Osteocyte (in vitro differentiated cells): ENCODE results near the gene FOXN4. TPM values are rescaled to one million over a fixed set of nuclear protein-coding genes. Genes with fewer than 3 reads are reported as not detected.

Experiments used
- DNase-seq: peaks from one replicate; pipeline ENCODE4 v3.0.0; 2021; ENCODE audit warnings: mixed read lengths; ENCODE audit not compliant: unreplicated experiment; ENCODE audit errors: extremely low spot score
- H3K27ac Mint-ChIP-seq: one replicate; pipeline ENCODE4 v1.8.0; 2021; ENCODE audit warnings: mild to moderate bottlenecking, mixed read lengths; ENCODE audit not compliant: unreplicated experiment
- H3K27me3 Mint-ChIP-seq: one replicate; pipeline ENCODE4 v1.8.0; 2021; ENCODE audit warnings: mixed read lengths; ENCODE audit not compliant: unreplicated experiment
- H3K36me3 Mint-ChIP-seq: one replicate; pipeline ENCODE4 v1.8.0; 2021; ENCODE audit warnings: mixed read lengths; ENCODE audit not compliant: unreplicated experiment
- H3K4me1 Mint-ChIP-seq: one replicate; pipeline ENCODE4 v1.8.0; 2021; ENCODE audit warnings: mixed read lengths; ENCODE audit not compliant: unreplicated experiment
- H3K4me3 Mint-ChIP-seq: one replicate; pipeline ENCODE4 v1.8.0; 2021; ENCODE audit warnings: mild to moderate bottlenecking, moderate library complexity, mixed read lengths; ENCODE audit not compliant: unreplicated experiment
- H3K9me3 Mint-ChIP-seq: one replicate; pipeline ENCODE4 v1.8.0; 2021; ENCODE audit warnings: mixed read lengths; ENCODE audit not compliant: unreplicated experiment
- CTCF ChIP-seq: fragments of 200-600 bp; sonication (generic); IDR thresholded peaks from 2 replicates; pipeline ENCODE4 v1.5.0; 2021; ENCODE audit warnings: antibody characterized with exemption, mild to moderate bottlenecking, moderate library complexity
- total RNA-seq: library from RNA; stranded (reverse); gene quantifications from 2 replicates; pipeline ENCODE4 v1.2.1, GENCODE V29; 2021

FOXN4 gene
- total RNA-seq, 1 donor from 2014 or later = not detected

- Mint-ChIP-seq H3K4me1 (no peaks in the 10 kb centered on the region), H3K36me3 (peaks cover 3% of the 10 kb centered on the region), H3K4me3 (no peak overlapping the region), H3K27ac (no peak overlapping the region), H3K27me3 (no peaks in the 10 kb centered on the region), H3K9me3 (peaks cover 9% of the 10 kb centered on the region)
- TF ChIP-seq CTCF = no peak
- no peak for DNase-seq
Measured at GRCh38 chr12:109258201-109258600, 50.9 kb downstream of the FOXN4 start.

GRCh38 chr12:109256011-109256410 lies 53.1 kb downstream of the FOXN4 start:
- H3K27ac Mint-ChIP-seq = no peak overlapping the region
- TF ChIP-seq CTCF = no peak
- H3K9me3 Mint-ChIP-seq = peaks cover 10% of the 10 kb centered on the region
- H3K36me3 Mint-ChIP-seq = peaks cover 3% of the 10 kb centered on the region
- no peak for DNase-seq
- H3K4me3 Mint-ChIP-seq = no peak overlapping the region
- H3K4me1 Mint-ChIP-seq = no peaks in the 10 kb centered on the region
- H3K27me3 Mint-ChIP-seq = no peaks in the 10 kb centered on the region

- H3K9me3 Mint-ChIP-seq = peaks cover 10% of the 10 kb centered on the region
- no peak overlapping the region for H3K27ac Mint-ChIP-seq
- TF ChIP-seq CTCF = peak; percentile 9
- peaks cover 3% of the 10 kb centered on the region for H3K36me3 Mint-ChIP-seq
- H3K27me3 Mint-ChIP-seq = no peaks in the 10 kb centered on the region
- no peak for DNase-seq
- H3K4me3 Mint-ChIP-seq = no peak overlapping the region
- H3K4me1 Mint-ChIP-seq = no peaks in the 10 kb centered on the region
Measured at GRCh38 chr12:109255377-109255776, 53.7 kb downstream of the FOXN4 start.

GRCh38 chr12:109253913-109254544 lies 55.1 kb downstream of the FOXN4 start:
- Mint-ChIP-seq H3K9me3 (peaks cover 10% of the 10 kb centered on the region), H3K27ac (no peak overlapping the region), H3K36me3 (peaks cover 3% of the 10 kb centered on the region), H3K4me1 (no peaks in the 10 kb centered on the region), H3K4me3 (no peak overlapping the region), H3K27me3 (no peaks in the 10 kb centered on the region)
- DNase-seq = no peak
- no peak for TF ChIP-seq CTCF

- Mint-ChIP-seq H3K36me3 (peaks cover 3% of the 10 kb centered on the region), H3K4me3 (no peak overlapping the region), H3K27ac (no peak overlapping the region), H3K9me3 (peaks cover 10% of the 10 kb centered on the region), H3K27me3 (no peaks in the 10 kb centered on the region), H3K4me1 (no peaks in the 10 kb centered on the region)
- no peak for TF ChIP-seq CTCF
- DNase-seq = no peak
Measured at GRCh38 chr12:109252799-109253198, 56.3 kb downstream of the FOXN4 start.
